ENCODE data around the gene SH3PXD2B.
"Not testable (repeated sequence)": the region's sequence is repeated elsewhere in the genome, so short reads cannot be mapped to it uniquely, and the experiment has no call there.

The SH3PXD2B gene

GRCh38 chr5:172336676-172337285 lies 117.5 kb downstream of the SH3PXD2B start:
- no peak for DNase-seq (ENCODE audit: low read depth in 2 of 2)

- DNase-seq (ENCODE audit: low read depth in 2 of 2): no peak
These were observed 118.1 kb downstream of the SH3PXD2B start for GRCh38 chr5:172336264-172336663.

GRCh38 chr5:172335721-172336120 lies 118.6 kb downstream of the SH3PXD2B start:
- DNase-seq (ENCODE audit: low read depth in 2 of 2): no peak

- no peak for DNase-seq (ENCODE audit: low read depth in 2 of 2)
These were observed 119.7 kb downstream of the SH3PXD2B start for GRCh38 chr5:172334641-172335040.

- no peak for DNase-seq (ENCODE audit: low read depth in 2 of 2)
These were observed 120.1 kb downstream of the SH3PXD2B start for GRCh38 chr5:172334196-172334595.

GRCh38 chr5:172326901-172327300 lies 127.4 kb downstream of the SH3PXD2B start:
- not testable (repeated sequence) for DNase-seq (ENCODE audit: low read depth in 2 of 2)

GRCh38 chr5:172325452-172325851 lies 128.9 kb downstream of the SH3PXD2B start:
- no peak for DNase-seq (ENCODE audit: low read depth in 2 of 2)

GRCh38 chr5:172322028-172322965 lies 132.0 kb downstream of the SH3PXD2B start:
- no peak for DNase-seq (ENCODE audit: low read depth in 2 of 2)

- no peak for DNase-seq (ENCODE audit: low read depth in 2 of 2)
These were observed 132.7 kb downstream of the SH3PXD2B start for GRCh38 chr5:172321593-172321992.

- no peak for DNase-seq (ENCODE audit: low read depth in 2 of 2)
These were observed 134.4 kb downstream of the SH3PXD2B start for GRCh38 chr5:172319708-172320441.

GRCh38 chr5:172315587-172316493 lies 138.5 kb downstream of the SH3PXD2B start:
- no peak for DNase-seq (ENCODE audit: low read depth in 2 of 2)

- DNase-seq (ENCODE audit: low read depth in 2 of 2): no peak
These were observed 140.4 kb downstream of the SH3PXD2B start for GRCh38 chr5:172313915-172314314.

GRCh38 chr5:172312286-172312685 lies 142.0 kb downstream of the SH3PXD2B start:
- no peak for DNase-seq (ENCODE audit: low read depth in 2 of 2)

- DNase-seq (ENCODE audit: low read depth in 2 of 2): no peak
These were observed 142.7 kb downstream of the SH3PXD2B start for GRCh38 chr5:172311605-172312004.

GRCh38 chr5:172311026-172311425 lies 143.3 kb downstream of the SH3PXD2B start:
- no peak for DNase-seq (ENCODE audit: low read depth in 2 of 2)

- DNase-seq (ENCODE audit: low read depth in 2 of 2): no peak
These were observed 148.9 kb downstream of the SH3PXD2B start for GRCh38 chr5:172305380-172305779.

GRCh38 chr5:172303572-172304335 lies 150.6 kb downstream of the SH3PXD2B start:
- no peak for DNase-seq (ENCODE audit: low read depth in 2 of 2)

GRCh38 chr5:172303162-172303561 lies 151.2 kb downstream of the SH3PXD2B start:
- DNase-seq (ENCODE audit: low read depth in 2 of 2): no peak

- no peak for DNase-seq (ENCODE audit: low read depth in 2 of 2)
These were observed 152.1 kb downstream of the SH3PXD2B start for GRCh38 chr5:172302047-172302710.

GRCh38 chr5:172299916-172300439 lies 154.3 kb downstream of the SH3PXD2B start:
- DNase-seq (ENCODE audit: low read depth in 2 of 2): no peak

Measured in stimulated activated CD4-positive, alpha-beta T cell treated with anti-CD3 and anti-CD28 coated beads, Interleukin-1b, Interleukin-23, amount 100 ng/mL, for 1 hour (primary cell).